GM18870 (cell line): Measurements from ENCODE around the gene FGF19.

Source experiments
- ATAC-seq: cut with Tn5 transposase; IDR thresholded peaks from one replicate; pipeline ENCODE4 v1.9.1; 2021; ENCODE audit warnings: moderate library complexity; ENCODE audit not compliant: unreplicated experiment

Gene FGF19

GRCh38 chr11:69703768-69704507 is at the start of gene FGF19:
Gene FGF19, minus strand, starts transcription at chr11:69704022. Its CDS starts 146 bp downstream, at chr11:69703876.
- ATAC-seq, result no peak

GRCh38 chr11:69752890-69753289 is 49.1 kb upstream of the FGF19 start:
- no peak for ATAC-seq

GRCh38 chr11:69750875-69751597 is 47.2 kb upstream of the FGF19 start:
- no peak for ATAC-seq

- no peak for ATAC-seq
Observed at GRCh38 chr11:69750108-69750850, 46.5 kb upstream of the FGF19 start.

GRCh38 chr11:69748637-69749036 is 44.8 kb upstream of the FGF19 start:
- no peak for ATAC-seq

- ATAC-seq, result no peak
Observed at GRCh38 chr11:69746752-69747742, 43.2 kb upstream of the FGF19 start.

GRCh38 chr11:69746140-69746539 is 42.3 kb upstream of the FGF19 start:
- ATAC-seq, result no peak

- ATAC-seq, result no peak
Observed at GRCh38 chr11:69745201-69745600, 41.4 kb upstream of the FGF19 start.

GRCh38 chr11:69744435-69744834 is 40.6 kb upstream of the FGF19 start:
- no peak for ATAC-seq

GRCh38 chr11:69734841-69735240 is 31.0 kb upstream of the FGF19 start:
- ATAC-seq, result no peak

GRCh38 chr11:69734367-69734766 is 30.5 kb upstream of the FGF19 start:
- ATAC-seq, result no peak

- no peak for ATAC-seq
Observed at GRCh38 chr11:69732910-69733309, 29.1 kb upstream of the FGF19 start.

- ATAC-seq, result no peak
Observed at GRCh38 chr11:69731110-69731509, 27.3 kb upstream of the FGF19 start.

- ATAC-seq, result no peak
Observed at GRCh38 chr11:69730500-69730899, 26.7 kb upstream of the FGF19 start.

GRCh38 chr11:69729252-69729651 is 25.4 kb upstream of the FGF19 start:
- no peak for ATAC-seq

- no peak for ATAC-seq
Observed at GRCh38 chr11:69727266-69727665, 23.4 kb upstream of the FGF19 start.

GRCh38 chr11:69726481-69726880 is 22.7 kb upstream of the FGF19 start:
- no peak for ATAC-seq

- ATAC-seq, result no peak
Observed at GRCh38 chr11:69726019-69726418, 22.2 kb upstream of the FGF19 start.

GRCh38 chr11:69721745-69722144 is 17.9 kb upstream of the FGF19 start:
- no peak for ATAC-seq

- no peak for ATAC-seq
Observed at GRCh38 chr11:69721106-69721505, 17.3 kb upstream of the FGF19 start.

GRCh38 chr11:69718912-69719311 is 15.1 kb upstream of the FGF19 start:
- no peak for ATAC-seq
